ENCODE measurements around the gene WNT16. TPM values are rescaled to one million over a fixed set of nuclear protein-coding genes. Genes with fewer than 3 reads are reported as not detected.

WNT16 gene
- total RNA-seq, 2 donors from 2014 or later = not detected

GRCh38 chr7:121383235-121383910 is 54.6 kb downstream of the WNT16 start:
- ATAC-seq (no peak), DNase-seq (no peak)
- intact Hi-C loops (cut with DNase I, micrococcal nuclease) = no loop called here

- intact Hi-C loops (cut with DNase I, micrococcal nuclease) = no loop called here
- ATAC-seq = peak; percentile 45
- DNase-seq = no peak
These were observed 55.5 kb downstream of the WNT16 start for GRCh38 chr7:121384265-121384664.

GRCh38 chr7:121385056-121385799 is 56.4 kb downstream of the WNT16 start:
- intact Hi-C loops (cut with DNase I, micrococcal nuclease) = no loop called here
- DNase-seq (no peak), ATAC-seq (peak; percentile 77)

GRCh38 chr7:121385800-121386179 is 57.0 kb downstream of the WNT16 start:
- ATAC-seq (peak; percentile 66), DNase-seq (no peak)
- intact Hi-C loops (cut with DNase I, micrococcal nuclease) = no loop called here

- DNase-seq (no peak), ATAC-seq (no peak)
- intact Hi-C loops (cut with DNase I, micrococcal nuclease) = no loop called here
These were observed 60.1 kb downstream of the WNT16 start for GRCh38 chr7:121388950-121389349.

- ATAC-seq (no peak), DNase-seq (no peak)
- intact Hi-C loops (cut with DNase I, micrococcal nuclease) = no loop called here
These were observed 61.3 kb downstream of the WNT16 start for GRCh38 chr7:121390109-121390508.

- ATAC-seq (no peak), DNase-seq (no peak)
- intact Hi-C loops (cut with DNase I, micrococcal nuclease) = no loop called here
These were observed 61.8 kb downstream of the WNT16 start for GRCh38 chr7:121390617-121391016.

Other genes with a start within 250 kb of the WNT16 start
- gene FAM3C, start 67.3 kb downstream of the WNT16 start, total RNA-seq = 10 to 100 TPM; 46.4 to 51.7 TPM

Measured in left colon (tissue), 2 donors.